Measurements from ENCODE around the gene ZNF441.

GRCh38 chr19:11737964-11738745, 28.6 kb upstream of the ZNF441 start:
- TF ChIP-seq POLR2A (IDR thresholded peaks at IDR 0.05): no peak
- no peak for TF ChIP-seq CTCF (IDR thresholded peaks at IDR 0.05 in 8 of 11, conservative IDR thresholded peaks at IDR 0.05 in 3 of 11)
